PC-9 (cell line): Measurements from ENCODE around the gene GATA3. TPM values are rescaled to one million over a fixed set of nuclear protein-coding genes. Genes with fewer than 3 reads are reported as not detected.

Experiments
- Bru-seq: library from RNA; stranded (reverse); fragments of 400-500 nt; gene quantifications from one replicate; lab custom pipeline; 2021; lab: Mats Ljungman, UMichigan
- BruChase-seq, 2 experiments: library from RNA; stranded (reverse); fragments of 400-500 nt; gene quantifications; one replicate each; lab custom pipeline; 2021; lab: Mats Ljungman, UMichigan
- BruUV-seq: library from RNA; stranded (reverse); fragments of 400-500 nt; replicated peaks from 2 replicates; lab custom pipeline; 2021; lab: Mats Ljungman, UMichigan
- CTCF ChIA-PET: fragments of 300-600 bp; sonication (Branson Sonifier 250); formaldehyde crosslinking; loops from one replicate; lab custom pipeline; 2022; ENCODE audit warnings: antibody characterized with exemption; lab: Charles Lee
- POLR2A ChIA-PET: fragments of 300-600 bp; sonication (Branson Sonifier 250); formaldehyde crosslinking; loops from one replicate; lab custom pipeline; 2022; ENCODE audit warnings: antibody characterized with exemption; ENCODE audit not compliant: unreplicated experiment; lab: Charles Lee
- DNase-seq, 2 experiments: peaks; one replicate each; pipeline versions ENCODE4 v3.0.0 to v3.0.0-alpha.2; 2015 to 2022; ENCODE audit warnings: mixed read lengths in 1 of 2
- H2AFZ ChIP-seq: fragments of 200-600 bp; sonication (generic); 2 replicates; pipeline ENCODE4 v1.8.1; 2017; ENCODE audit warnings: antibody characterized with exemption
- H3F3A ChIP-seq: fragments of 200-600 bp; sonication (generic); 2 replicates; pipeline ENCODE4 v1.8.1; 2017; ENCODE audit warnings: antibody characterized with exemption, mild to moderate bottlenecking, low read depth; ENCODE audit not compliant: insufficient read depth
- H3K27ac ChIP-seq: fragments of 200-600 bp; sonication (generic); 2 replicates; pipeline ENCODE4 v1.6.1; 2016; ENCODE audit warnings: mixed run types
- H3K27me3 ChIP-seq: fragments of 200-600 bp; sonication (generic); 2 replicates; pipeline ENCODE4 v1.6.1; 2016; ENCODE audit warnings: low read depth, mixed run types; ENCODE audit not compliant: insufficient read depth
- H3K36me3 ChIP-seq: fragments of 200-600 bp; sonication (generic); 2 replicates; pipeline ENCODE4 v1.6.1; 2016; ENCODE audit warnings: low read depth, mixed run types
- H3K4me1 ChIP-seq: fragments of 200-600 bp; sonication (generic); replicated peaks from 2 replicates; pipeline ENCODE4 v1.6.1; 2016; ENCODE audit warnings: mixed run types; ENCODE audit not compliant: insufficient read depth
- H3K4me2 ChIP-seq: fragments of 200-600 bp; sonication (generic); 2 replicates; pipeline ENCODE4 v1.6.1; 2017; ENCODE audit warnings: mixed run types
- H3K4me3 ChIP-seq: fragments of 200-600 bp; sonication (generic); 2 replicates; pipeline ENCODE4 v1.6.1; 2016; ENCODE audit warnings: mixed run types
- H3K79me2 ChIP-seq: fragments of 200-600 bp; sonication (generic); 2 replicates; pipeline ENCODE4 v1.6.1; 2017; ENCODE audit warnings: low read depth, mixed run types
- H3K9me2 ChIP-seq: fragments of 200-600 bp; sonication (generic); 2 replicates; pipeline ENCODE4 v1.8.1; 2017; ENCODE audit warnings: mild to moderate bottlenecking; ENCODE audit not compliant: insufficient read depth
- H3K9me3 ChIP-seq: fragments of 200-600 bp; sonication (generic); 2 replicates; pipeline ENCODE4 v1.8.1; 2016; ENCODE audit warnings: low read depth; ENCODE audit not compliant: insufficient read depth
- H4K20me1 ChIP-seq: fragments of 200-600 bp; sonication (generic); 2 replicates; pipeline ENCODE4 v1.8.1; 2017; ENCODE audit not compliant: insufficient read depth
- CTCF ChIP-seq: fragments of 200-600 bp; sonication (generic); conservative IDR thresholded peaks from 2 replicates; pipeline ENCODE4 v1.6.1; 2017; ENCODE audit warnings: mixed run types, antibody characterized with exemption, mild to moderate bottlenecking, moderate library complexity
- EZH2 ChIP-seq: fragments of 200-600 bp; sonication (generic); IDR thresholded peaks from 2 replicates; pipeline ENCODE4 v1.8.0; 2017; ENCODE audit warnings: antibody characterized with exemption, low read depth
- intact Hi-C: fragments of 100-400 bp; cut with micrococcal nuclease; formaldehyde crosslinking; loops from one replicate; pipeline ENCODE4 v1.10.0; 2022; ENCODE audit not compliant: unreplicated experiment
- long read RNA-seq: library from polyadenylated mRNA; stranded (forward); transcript quantifications from one replicate; pipeline ENCODE4 v2.0.0, GENCODE V29; 2022
- total RNA-seq: library from RNA; stranded (reverse); gene quantifications from 2 replicates; pipeline ENCODE4 v1.2.3, GENCODE V29; 2021

Gene GATA3
- 41.2 and 43.6 TPM in 2 replicates for total RNA-seq
- Bru-seq, nascent RNA = percentile 96 among the genes with signal in this experiment
- percentile 97 among the genes with signal in this experiment for BruChase-seq, experiment 1, labeled RNA remaining after a 2-hour chase
- percentile 92 among the genes with signal in this experiment for BruChase-seq, experiment 2, labeled RNA remaining after a 6-hour chase
- long read RNA-seq, transcript GATA3-202 (6 exons, 3,123 nt) = major isoform, 29 of 90 reads
- long read RNA-seq, transcript GATA3-201 (6 exons, 2,650 nt) = minor isoform, 7 of 90 reads
- long read RNA-seq, partial matches to known transcripts = 17 of 90 reads
- long read RNA-seq, other reads (novel, unspliced or antisense) = 37 of 90 reads

- Histone ChIP-seq H3K4me1 (no peaks in the 10 kb centered on the region), H4K20me1 (no peaks in the 10 kb centered on the region), H3K27me3 (no peaks in the 10 kb centered on the region), H3K4me3 (peak within 1 kb of the TSS; percentile 59), H3K36me3 (peaks cover 5% of the 10 kb centered on the region; the same call in 1 of the 2 replicates), H2AFZ (no peak within 1 kb of the TSS), H3F3A (no peaks in the 10 kb centered on the region), H3K4me2 (peak within 1 kb of the TSS; percentile 77), H3K9me3 (no peaks in the 10 kb centered on the region), H3K9me2 (no peaks in the 10 kb centered on the region), H3K27ac (peak within 1 kb of the TSS; percentile 87), H3K79me2 (peaks cover 44% of the 10 kb centered on the region)
- peak; percentile 70 to 86 for DNase-seq
- TSS peak; percentile 46 for BruUV-seq
- POLR2A ChIA-PET = interaction anchor here (0.6 to 0.7 kb wide), 2 partner anchors 171 to 319 kb away, joined by 3 to 11 read pairs; no protein-coding TSS in a partner anchor
- CTCF ChIA-PET = no interaction called here
- intact Hi-C loops = loop anchor here (1.0 to 10.0 kb wide), 6 partner anchors 312 to 1153 kb away; no protein-coding TSS in a partner anchor
- TF ChIP-seq EZH2 (no peak), CTCF (no peak)
Measured at GRCh38 chr10:8054494-8055407, at the start of gene GATA3. Gene GATA3, plus strand, starts transcription at chr10:8054688. Its CDS starts 968 bp downstream, at chr10:8055656.

GRCh38 chr10:8006274-8006999 lies 48.1 kb upstream of the GATA3 start:
- BruUV-seq = no TSS peak
- Histone ChIP-seq H3K4me3 (no peak overlapping the region), H3K9me2 (no peaks in the 10 kb centered on the region), H3K4me1 (no peaks in the 10 kb centered on the region), H3K36me3 (no peaks in the 10 kb centered on the region), H3K4me2 (no peak overlapping the region), H3K27me3 (no peaks in the 10 kb centered on the region), H3K79me2 (no peaks in the 10 kb centered on the region), H3F3A (no peaks in the 10 kb centered on the region; the same call in 1 of the 2 replicates), H3K9me3 (no peaks in the 10 kb centered on the region), H2AFZ (no peak overlapping the region), H4K20me1 (no peaks in the 10 kb centered on the region), H3K27ac (no peak overlapping the region)
- DNase-seq = no peak
- TF ChIP-seq EZH2 = no peak
- no peak for TF ChIP-seq CTCF
- CTCF ChIA-PET = no interaction called here
- POLR2A ChIA-PET = no interaction called here
- intact Hi-C loops = no loop called here

GRCh38 chr10:8009031-8009430 lies 45.5 kb upstream of the GATA3 start:
- no peaks in the 10 kb centered on the region for H4K20me1 ChIP-seq
- POLR2A ChIA-PET = no interaction called here
- H3K79me2 ChIP-seq = no peaks in the 10 kb centered on the region
- CTCF ChIA-PET = no interaction called here
- H3F3A ChIP-seq = no peaks in the 10 kb centered on the region
- no peaks in the 10 kb centered on the region for H3K9me2 ChIP-seq
- TF ChIP-seq EZH2 = no peak
- no peak for TF ChIP-seq CTCF
- no TSS peak for BruUV-seq
- intact Hi-C loops = no loop called here
- H3K4me2 ChIP-seq = no peak overlapping the region
- H3K4me3 ChIP-seq = no peak overlapping the region
- H3K27ac ChIP-seq = no peak overlapping the region
- no peak overlapping the region for H2AFZ ChIP-seq
- DNase-seq = no peak
- no peaks in the 10 kb centered on the region for H3K36me3 ChIP-seq
- peaks cover 9% of the 10 kb centered on the region; the same call in 1 of the 2 replicates for H3K4me1 ChIP-seq
- no peaks in the 10 kb centered on the region for H3K9me3 ChIP-seq
- no peaks in the 10 kb centered on the region for H3K27me3 ChIP-seq
